ENCODE data around the gene MYO18A.

DNA sequence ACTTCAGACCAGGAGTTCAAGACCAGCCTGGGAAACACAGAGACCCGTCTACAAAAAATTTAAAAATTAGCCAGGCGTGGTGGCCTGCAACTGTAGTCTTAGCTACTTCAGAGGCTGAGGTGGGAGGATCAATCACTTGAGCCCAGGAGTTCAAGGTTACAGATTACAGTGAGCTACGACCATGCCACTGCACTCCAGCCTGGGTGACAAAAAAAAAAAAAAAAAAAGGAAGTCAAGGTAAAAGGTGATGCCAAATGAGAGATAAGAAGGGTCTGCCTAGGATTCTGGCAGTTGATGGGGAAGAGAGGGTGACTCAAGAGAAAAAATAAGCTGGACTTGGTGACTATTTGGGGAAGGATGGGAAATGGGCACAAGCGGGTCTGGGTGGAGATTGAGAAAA, 32.5 kb downstream of the MYO18A start:
- TF ChIP-seq, protein P1, sequence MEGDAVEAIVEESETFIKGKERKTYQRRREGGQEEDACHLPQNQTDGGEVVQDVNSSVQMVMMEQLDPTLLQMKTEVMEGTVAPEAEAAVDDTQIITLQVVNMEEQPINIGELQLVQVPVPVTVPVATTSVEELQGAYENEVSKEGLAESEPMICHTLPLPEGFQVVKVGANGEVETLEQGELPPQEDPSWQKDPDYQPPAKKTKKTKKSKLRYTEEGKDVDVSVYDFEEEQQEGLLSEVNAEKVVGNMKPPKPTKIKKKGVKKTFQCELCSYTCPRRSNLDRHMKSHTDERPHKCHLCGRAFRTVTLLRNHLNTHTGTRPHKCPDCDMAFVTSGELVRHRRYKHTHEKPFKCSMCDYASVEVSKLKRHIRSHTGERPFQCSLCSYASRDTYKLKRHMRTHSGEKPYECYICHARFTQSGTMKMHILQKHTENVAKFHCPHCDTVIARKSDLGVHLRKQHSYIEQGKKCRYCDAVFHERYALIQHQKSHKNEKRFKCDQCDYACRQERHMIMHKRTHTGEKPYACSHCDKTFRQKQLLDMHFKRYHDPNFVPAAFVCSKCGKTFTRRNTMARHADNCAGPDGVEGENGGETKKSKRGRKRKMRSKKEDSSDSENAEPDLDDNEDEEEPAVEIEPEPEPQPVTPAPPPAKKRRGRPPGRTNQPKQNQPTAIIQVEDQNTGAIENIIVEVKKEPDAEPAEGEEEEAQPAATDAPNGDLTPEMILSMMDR (IDR thresholded peaks at IDR 0.05; ENCODE audit: poor library complexity) = no peak
- no peak for TF ChIP-seq EZH2phosphoT487 (IDR thresholded peaks at IDR 0.05; ENCODE audit: low read depth, severe bottlenecking, unreplicated experiment)
